Neuronal stem cell (in vitro differentiated cells): ENCODE results near the gene ZNF2.

ENCODE experiments used
- DNase-seq: peaks from one replicate; pipeline ENCODE4 v3.0.0-alpha.2; 2013; ENCODE audit warnings: low spot score
- H2AFZ ChIP-seq: one replicate; pipeline ENCODE4 v1.6.1; 2013; ENCODE audit warnings: mild to moderate bottlenecking, low read length, inconsistent platforms
- H2AK5ac ChIP-seq: 2 replicates; pipeline ENCODE4 v1.6.1; 2013; ENCODE audit warnings: low read depth, mild to moderate bottlenecking, inconsistent platforms, low read length, moderate library complexity, mixed read lengths
- H2BK120ac ChIP-seq: 2 replicates; pipeline ENCODE4 v1.6.1; 2013; ENCODE audit warnings: low read depth, mild to moderate bottlenecking, inconsistent platforms, low read length, moderate library complexity, mixed read lengths
- H2BK12ac ChIP-seq: one replicate; pipeline ENCODE4 v1.6.1; 2013; ENCODE audit warnings: low read length, inconsistent platforms
- H2BK15ac ChIP-seq: 2 replicates; pipeline ENCODE4 v1.6.1; 2013; ENCODE audit warnings: mild to moderate bottlenecking, low read length, inconsistent platforms, mixed read lengths
- H2BK5ac ChIP-seq: one replicate; pipeline ENCODE4 v1.6.1; 2013; ENCODE audit warnings: inconsistent platforms, mild to moderate bottlenecking, low read length, moderate library complexity
- H3K14ac ChIP-seq: one replicate; pipeline ENCODE4 v1.6.1; 2013; ENCODE audit warnings: low read length, inconsistent platforms
- H3K18ac ChIP-seq: 2 replicates; pipeline ENCODE4 v1.6.1; 2013; ENCODE audit warnings: low read length, inconsistent platforms
- H3K23ac ChIP-seq: 2 replicates; pipeline ENCODE4 v1.6.1; 2013; ENCODE audit warnings: low read depth, mild to moderate bottlenecking, mixed read lengths, low read length, inconsistent platforms; ENCODE audit not compliant: poor library complexity
- H3K27ac ChIP-seq: replicated peaks from 3 replicates; pipeline ENCODE4 v1.5.1; 2013; ENCODE audit warnings: low read length, inconsistent platforms
- H3K27me3 ChIP-seq, 3 experiments: 2 replicates each; pipeline ENCODE4 v1.6.1; 2013; ENCODE audit warnings: low read length in 3 of 3, mild to moderate bottlenecking in 2 of 3, inconsistent platforms in 1 of 3, low read depth in 1 of 3, mixed read lengths in 1 of 3, moderate library complexity in 1 of 3; ENCODE audit not compliant: control insufficient read depth in 3 of 3, insufficient read depth in 3 of 3
- H3K36me3 ChIP-seq, 2 donors: replicated peaks in 1 of 2; 2 replicates each; pipeline ENCODE4 v1.6.1; 2013; ENCODE audit warnings: low read length in 2 of 2; ENCODE audit not compliant: control insufficient read depth in 2 of 2, insufficient read depth in 2 of 2
- H3K4ac ChIP-seq: 2 replicates; pipeline ENCODE4 v1.6.1; 2013; ENCODE audit warnings: inconsistent platforms, mild to moderate bottlenecking, low read length, moderate library complexity
- H3K4me1 ChIP-seq, 2 donors: 1 replicate in 1 of 2; 2 replicates in 1 of 2; pipeline ENCODE4 v1.6.1; 2013; ENCODE audit warnings: low read length in 2 of 2, low read depth in 1 of 2; ENCODE audit not compliant: control insufficient read depth in 2 of 2, insufficient read depth in 1 of 2
- H3K4me2 ChIP-seq: one replicate; pipeline ENCODE4 v1.6.1; 2013; ENCODE audit warnings: mild to moderate bottlenecking, low read length, inconsistent platforms; ENCODE audit not compliant: insufficient read depth, poor library complexity, severe bottlenecking
- H3K4me3 ChIP-seq, 2 donors: 2 replicates each; pipeline ENCODE4 v1.5.1; 2013; ENCODE audit warnings: low read length in 2 of 2, mild to moderate bottlenecking in 2 of 2, inconsistent platforms in 1 of 2, moderate library complexity in 1 of 2
- H3K79me1 ChIP-seq: one replicate; pipeline ENCODE4 v1.6.1; 2013; ENCODE audit warnings: low read depth, mild to moderate bottlenecking, inconsistent platforms, low read length, moderate library complexity
- H3K9ac ChIP-seq: one replicate; pipeline ENCODE4 v1.6.1; 2013; ENCODE audit warnings: mild to moderate bottlenecking, low read depth, low read length, inconsistent platforms; ENCODE audit not compliant: poor library complexity
- H3K9me3 ChIP-seq, 2 donors: replicated peaks in 1 of 2; 2 replicates each; pipeline versions ENCODE3 to v1.6.1; 2013; ENCODE audit warnings: low read length in 2 of 2, mild to moderate bottlenecking in 2 of 2, inconsistent platforms in 1 of 2, low read depth in 1 of 2, mixed read lengths in 1 of 2, moderate library complexity in 1 of 2; ENCODE audit not compliant: control insufficient read depth in 2 of 2, insufficient read depth in 1 of 2
- H4K8ac ChIP-seq: one replicate; pipeline ENCODE4 v1.6.1; 2013; ENCODE audit warnings: low read depth, mild to moderate bottlenecking, inconsistent platforms, low read length, moderate library complexity
- H4K91ac ChIP-seq: one replicate; pipeline ENCODE4 v1.6.1; 2013; ENCODE audit warnings: low read length, low read depth, mild to moderate bottlenecking, inconsistent platforms; ENCODE audit not compliant: poor library complexity
- WGBS, 2 donors: extraction: QIAGEN DNeasy Blood & Tissue Kit; methylation state at CpG; one replicate each; pipeline ENCODE4 v1.1.7; 2013; ENCODE audit warnings: missing lambda C conversion rate in 2 of 2, mixed read lengths in 1 of 2; ENCODE audit not compliant: insufficient read length in 2 of 2, insufficient replicate concordance in 1 of 2; ENCODE audit errors: extremely low coverage in 2 of 2; 5-methylcytosine and 5-hydroxymethylcytosine counted together

ZNF2 gene

GRCh38 chr2:95231723-95232122 lies 66.1 kb downstream of the ZNF2 start:
- H4K8ac ChIP-seq, result no peak overlapping the region
- no peak overlapping the region for H3K23ac ChIP-seq
- H3K27ac ChIP-seq, result no peak overlapping the region
- H3K27me3 ChIP-seq, result no peaks in the 10 kb centered on the region
- H4K91ac ChIP-seq, result no peak overlapping the region
- peak; percentile 65 for DNase-seq
- H3K4ac ChIP-seq, result no peak overlapping the region
- no peak overlapping the region for H3K4me3 ChIP-seq
- no peak overlapping the region for H2BK15ac ChIP-seq
- H3K9me3 ChIP-seq, result peaks cover 7 to 10% of the 10 kb centered on the region in 2 donors
- H3K9ac ChIP-seq, result no peak overlapping the region
- no peak overlapping the region for H2AK5ac ChIP-seq
- no peaks in the 10 kb centered on the region for H3K4me1 ChIP-seq
- H2BK120ac ChIP-seq, result no peak overlapping the region
- no CpG with 5 or more reads among the region's 3 CpGs for WGBS, 2 donors
- H3K36me3 ChIP-seq, result no peaks in the 10 kb centered on the region
- no peak overlapping the region for H2BK5ac ChIP-seq
- no peaks in the 10 kb centered on the region for H3K79me1 ChIP-seq
- no peak overlapping the region for H2BK12ac ChIP-seq
- no peak overlapping the region for H2AFZ ChIP-seq
- no peak overlapping the region for H3K4me2 ChIP-seq
- H3K14ac ChIP-seq, result no peak overlapping the region
- no peak overlapping the region for H3K18ac ChIP-seq

- H3K27me3 ChIP-seq, result no peaks in the 10 kb centered on the region
- no peak overlapping the region for H2AFZ ChIP-seq
- H3K9me3 ChIP-seq, result peaks cover 6 to 10% of the 10 kb centered on the region in 2 donors
- H2BK15ac ChIP-seq, result no peak overlapping the region
- no peak overlapping the region for H2BK5ac ChIP-seq
- no peak overlapping the region for H3K4ac ChIP-seq
- no peak overlapping the region for H3K14ac ChIP-seq
- H3K9ac ChIP-seq, result no peak overlapping the region
- no CpG with 5 or more reads among the region's 1 CpG for WGBS, 2 donors
- no peak overlapping the region for H2AK5ac ChIP-seq
- H3K4me3 ChIP-seq, result no peak overlapping the region
- DNase-seq, result no peak
- H3K79me1 ChIP-seq, result no peaks in the 10 kb centered on the region
- no peak overlapping the region for H2BK120ac ChIP-seq
- no peak overlapping the region for H3K4me2 ChIP-seq
- no peak overlapping the region for H2BK12ac ChIP-seq
- no peaks in the 10 kb centered on the region for H3K4me1 ChIP-seq
- no peak overlapping the region for H3K27ac ChIP-seq
- H4K91ac ChIP-seq, result no peak overlapping the region
- H4K8ac ChIP-seq, result no peak overlapping the region
- H3K36me3 ChIP-seq, result no peaks in the 10 kb centered on the region
- H3K23ac ChIP-seq, result no peak overlapping the region
- H3K18ac ChIP-seq, result no peak overlapping the region
Observed at GRCh38 chr2:95232232-95232631, 66.6 kb downstream of the ZNF2 start.
